OCI-LY3 (cell line): Measurements from ENCODE around the gene URB2.

Source experiments
- CTCF ChIP-seq: fragments of 200-600, 300-600 bp; sonication (generic); IDR thresholded peaks from 2 replicates; pipeline ENCODE4 v1.5.1; 2014; ENCODE audit warnings: antibody characterized with exemption, low read length, low read depth
- EZH2phosphoT487 ChIP-seq: fragments of 200-600 bp; shearing (Covaris generic); IDR thresholded peaks from 2 replicates; pipeline ENCODE4 v1.6.1; 2018; ENCODE audit warnings: antibody characterized with exemption, mixed run types, low read depth

- no peak for TF ChIP-seq CTCF
- TF ChIP-seq EZH2phosphoT487: no peak
Observed at GRCh38 chr1:229594227-229595008, 31.6 kb upstream of the URB2 start.
